Measurements from ENCODE around the gene USP24.

USP24 gene

DNA sequence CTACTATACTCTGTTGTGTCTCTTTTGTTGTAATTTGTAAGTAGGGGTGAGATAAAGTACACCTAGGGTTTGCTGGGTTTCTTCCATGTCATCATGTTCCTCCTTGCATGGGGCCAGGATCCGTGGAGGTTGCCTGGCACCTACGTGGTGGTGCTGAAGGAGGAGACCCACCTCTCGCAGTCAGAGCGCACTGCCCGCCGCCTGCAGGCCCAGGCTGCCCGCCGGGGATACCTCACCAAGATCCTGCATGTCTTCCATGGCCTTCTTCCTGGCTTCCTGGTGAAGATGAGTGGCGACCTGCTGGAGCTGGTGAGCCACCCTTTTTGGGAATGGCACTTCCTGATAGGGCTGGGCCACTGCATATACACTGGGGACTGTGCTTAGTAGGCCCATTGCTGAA is 171.4 kb downstream of the USP24 start:
- no peak for DNase-seq (ENCODE audit: low read depth)
- TF ChIP-seq CTCF (conservative IDR thresholded peaks at IDR 0.05; ENCODE audit: low read length), result no peak
- no peak overlapping the region for H3K4me3 ChIP-seq (ENCODE audit: low read length)

- DNase-seq (ENCODE audit: low read depth), result no peak
- no peak overlapping the region for H3K4me3 ChIP-seq (ENCODE audit: low read length)
- no peak for TF ChIP-seq CTCF (conservative IDR thresholded peaks at IDR 0.05; ENCODE audit: low read length)
Observed at GRCh38 chr1:55043011-55043410, 172.2 kb downstream of the USP24 start.

DNA sequence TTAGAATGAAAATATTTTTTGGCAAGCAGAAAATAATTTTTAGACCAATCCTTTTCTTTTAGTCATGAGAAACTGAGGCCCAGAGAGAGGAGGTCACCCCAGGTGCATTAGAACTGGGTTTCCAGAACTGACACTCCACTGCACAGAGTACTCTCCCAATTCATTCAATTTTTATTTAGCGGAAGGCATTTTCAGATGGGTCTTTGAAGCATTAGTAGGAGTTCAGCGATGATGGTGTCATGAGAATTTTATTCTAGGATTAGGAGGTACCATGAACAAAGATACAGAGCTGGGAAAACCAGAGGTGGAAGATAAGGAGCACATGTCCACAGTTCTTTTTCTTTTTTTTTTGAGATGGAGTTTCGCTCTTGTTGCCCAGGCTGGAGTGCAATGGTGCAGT is 173.6 kb downstream of the USP24 start:
- no peak for DNase-seq (ENCODE audit: low read depth)
- TF ChIP-seq CTCF (conservative IDR thresholded peaks at IDR 0.05; ENCODE audit: low read length), result no peak
- H3K4me3 ChIP-seq (ENCODE audit: low read length), result no peak overlapping the region

DNA sequence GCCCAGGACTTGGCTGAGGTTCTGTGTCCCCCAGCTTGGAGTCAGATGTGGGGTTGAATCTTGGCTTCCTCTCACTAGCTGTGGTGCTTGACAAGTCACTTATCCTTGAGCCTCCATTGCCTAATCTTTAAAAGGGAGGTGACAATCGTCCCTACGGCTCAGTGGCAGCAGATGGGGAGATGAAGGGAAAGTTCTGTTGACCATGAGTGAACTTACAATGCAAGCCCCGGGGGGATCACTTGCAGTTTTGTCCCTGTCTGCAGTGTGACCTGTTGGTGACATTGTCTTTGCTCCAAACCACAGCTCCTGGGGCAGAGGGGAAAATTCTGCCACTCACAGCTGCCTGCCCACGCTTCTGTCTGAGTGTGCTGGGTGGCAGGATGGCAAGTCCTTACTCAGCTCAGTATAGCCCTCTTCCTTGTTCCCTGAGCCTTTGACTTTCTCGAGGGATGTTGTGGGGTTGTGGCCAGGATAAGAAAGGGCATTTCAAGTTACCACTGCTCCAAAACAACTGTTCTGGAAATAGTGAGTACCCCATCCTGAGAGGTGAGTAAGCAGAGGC is 174.2 kb downstream of the USP24 start:
- DNase-seq (ENCODE audit: low read depth), result no peak
- H3K4me3 ChIP-seq (ENCODE audit: low read length), result no peak overlapping the region
- no peak for TF ChIP-seq CTCF (conservative IDR thresholded peaks at IDR 0.05; ENCODE audit: low read length)

DNA sequence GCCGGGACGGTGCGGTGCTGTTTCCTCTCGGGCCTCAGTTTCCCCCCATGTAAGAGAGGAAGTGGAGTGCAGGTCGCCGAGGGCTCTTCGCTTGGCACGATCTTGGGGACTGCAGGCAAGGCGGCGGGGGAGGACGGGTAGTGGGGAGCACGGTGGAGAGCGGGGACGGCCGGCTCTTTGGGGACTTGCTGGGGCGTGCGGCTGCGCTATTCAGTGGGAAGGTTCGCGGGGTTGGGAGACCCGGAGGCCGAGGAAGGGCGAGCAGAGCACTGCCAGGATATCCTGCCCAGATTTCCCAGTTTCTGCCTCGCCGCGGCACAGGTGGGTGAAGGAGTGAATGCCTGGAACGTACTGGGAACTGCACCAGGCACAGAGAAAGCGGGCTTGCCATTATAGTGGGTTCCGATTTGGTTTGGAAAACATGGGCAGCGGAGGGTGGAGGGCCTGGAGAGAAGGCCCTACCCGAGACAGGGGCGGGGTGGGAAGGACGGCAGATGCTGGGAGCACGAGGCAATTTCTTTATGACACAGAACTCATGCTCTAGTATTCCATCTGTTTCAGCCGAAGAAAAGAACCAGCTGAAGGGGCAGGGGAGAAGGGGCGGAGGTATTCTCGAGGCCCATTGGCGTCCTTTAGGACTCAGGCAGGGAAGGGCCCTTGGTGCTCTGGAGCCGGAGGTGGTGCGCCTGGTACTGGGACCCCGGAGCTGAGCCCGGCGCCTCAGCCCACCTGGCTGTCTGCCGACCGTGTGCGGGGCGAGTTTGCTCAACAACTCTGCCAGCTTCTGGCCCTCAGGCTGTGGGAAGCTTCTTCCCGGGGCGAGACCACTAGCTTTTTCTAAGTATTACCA is 174.9 kb downstream of the USP24 start:
- H3K4me3 ChIP-seq (ENCODE audit: low read length), result no peak overlapping the region
- TF ChIP-seq CTCF (conservative IDR thresholded peaks at IDR 0.05; ENCODE audit: low read length), result no peak
- no peak for DNase-seq (ENCODE audit: low read depth)

DNA sequence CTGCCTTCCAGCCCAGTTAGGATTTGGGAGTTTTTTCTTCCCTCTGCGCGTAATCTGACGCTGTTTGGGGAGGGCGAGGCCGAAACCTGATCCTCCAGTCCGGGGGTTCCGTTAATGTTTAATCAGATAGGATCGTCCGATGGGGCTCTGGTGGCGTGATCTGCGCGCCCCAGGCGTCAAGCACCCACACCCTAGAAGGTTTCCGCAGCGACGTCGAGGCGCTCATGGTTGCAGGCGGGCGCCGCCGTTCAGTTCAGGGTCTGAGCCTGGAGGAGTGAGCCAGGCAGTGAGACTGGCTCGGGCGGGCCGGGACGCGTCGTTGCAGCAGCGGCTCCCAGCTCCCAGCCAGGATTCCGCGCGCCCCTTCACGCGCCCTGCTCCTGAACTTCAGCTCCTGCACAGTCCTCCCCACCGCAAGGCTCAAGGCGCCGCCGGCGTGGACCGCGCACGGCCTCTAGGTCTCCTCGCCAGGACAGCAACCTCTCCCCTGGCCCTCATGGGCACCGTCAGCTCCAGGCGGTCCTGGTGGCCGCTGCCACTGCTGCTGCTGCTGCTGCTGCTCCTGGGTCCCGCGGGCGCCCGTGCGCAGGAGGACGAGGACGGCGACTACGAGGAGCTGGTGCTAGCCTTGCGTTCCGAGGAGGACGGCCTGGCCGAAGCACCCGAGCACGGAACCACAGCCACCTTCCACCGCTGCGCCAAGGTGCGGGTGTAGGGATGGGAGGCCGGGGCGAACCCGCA is 175.7 kb downstream of the USP24 start, which contains the start of gene PCSK9:
Gene PCSK9, plus strand, starts transcription at position 207 of the 741 bp plus-strand sequence. Its CDS starts 290 bp downstream, at position 497.
- no peak for DNase-seq (ENCODE audit: low read depth)
- no peak for TF ChIP-seq CTCF (conservative IDR thresholded peaks at IDR 0.05; ENCODE audit: low read length)
- no peak within 1 kb of the TSS; the same call in 1 of the 2 replicates for H3K4me3 ChIP-seq (ENCODE audit: low read length)

Data from AG10803 (cell line).